ENCODE measurements around the gene NCK2. TPM values are rescaled to one million over a fixed set of nuclear protein-coding genes. Genes with fewer than 3 reads are reported as not detected.
"Not testable (repeated sequence)": the region's sequence is repeated elsewhere in the genome, so short reads cannot be mapped to it uniquely, and the experiment has no call there.

The NCK2 gene
- total RNA-seq, 1 donor from 2014 or later, result 72.4 TPM

DNA sequence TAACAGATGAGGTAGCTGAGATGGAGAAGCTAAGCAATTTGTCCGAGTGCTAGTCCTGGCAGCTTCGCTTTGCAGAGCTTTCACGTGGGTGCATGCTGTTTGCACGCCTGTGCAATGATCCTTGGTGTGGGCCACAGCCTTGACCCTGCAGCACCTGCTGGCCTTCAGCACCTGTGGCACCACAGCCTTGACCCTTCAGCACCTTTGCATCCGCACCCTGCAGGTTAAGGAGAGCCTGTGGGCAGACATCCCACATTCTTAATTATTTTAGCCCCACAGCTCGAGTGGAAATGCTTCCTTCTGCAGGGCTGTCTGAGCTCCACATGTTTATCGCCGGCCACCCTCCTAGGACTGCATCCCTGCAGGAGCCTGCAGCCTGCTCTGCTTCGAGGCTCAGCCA, 19.3 kb downstream of the NCK2 start:
- H3K4me3 Mint-ChIP-seq (ENCODE audit: low read depth), result no peak overlapping the region
- intact Hi-C loops (cut with micrococcal nuclease), result no loop called here
- peaks cover 77% of the 10 kb centered on the region for H3K4me1 Mint-ChIP-seq (ENCODE audit: low read depth)
- peaks cover 69% of the 10 kb centered on the region for H3K36me3 Mint-ChIP-seq (ENCODE audit: low read depth)
- no peaks in the 10 kb centered on the region for H3K27me3 Mint-ChIP-seq (ENCODE audit: low read depth)
- no peak for DNase-seq (ENCODE audit: low spot score)
- peak overlapping the region; percentile 77 for H3K27ac Mint-ChIP-seq
- H3K9me3 Mint-ChIP-seq, result no peaks in the 10 kb centered on the region

DNA sequence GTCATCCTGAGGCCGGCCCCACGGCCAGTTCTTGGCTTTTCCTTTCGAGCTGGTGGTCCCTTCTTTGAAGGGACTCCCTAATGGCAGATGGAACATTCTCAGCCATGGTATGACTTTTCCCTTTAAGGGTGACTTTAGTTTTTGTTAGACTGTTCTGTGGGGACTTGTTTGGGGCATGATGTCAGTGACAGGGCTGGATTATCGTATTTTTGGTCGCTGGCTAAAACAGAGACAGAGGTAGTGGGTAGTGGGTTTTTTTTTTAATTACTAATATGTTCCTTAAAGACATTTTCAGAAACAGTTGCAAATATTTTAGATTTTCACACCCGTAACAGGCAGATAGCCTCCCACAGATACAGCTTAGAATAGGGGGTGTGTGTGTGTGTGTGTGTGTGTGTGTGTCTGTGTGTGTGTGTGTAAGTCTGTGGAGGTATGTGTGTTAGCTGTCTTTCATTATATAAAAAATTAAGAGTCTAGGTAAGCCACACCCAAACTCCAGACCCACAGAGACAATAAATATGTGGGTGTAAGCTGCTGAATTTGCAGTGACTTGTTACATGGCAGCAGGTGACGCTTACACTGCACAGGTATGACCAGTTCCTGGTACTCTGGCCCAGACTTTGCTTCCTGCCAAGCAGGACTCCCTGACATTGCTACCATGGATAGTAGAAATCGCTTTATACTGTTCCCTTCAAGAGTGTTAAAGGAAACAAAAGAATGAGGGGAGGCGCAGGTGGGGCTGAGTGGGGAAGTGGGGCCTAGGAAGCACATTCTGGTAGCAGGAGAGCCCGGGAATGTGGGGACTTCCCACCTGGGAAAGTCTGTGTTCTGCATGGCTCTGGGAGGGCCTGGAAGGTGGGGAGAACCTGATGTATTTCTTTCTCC, 20.9 kb downstream of the NCK2 start:
- Mint-ChIP-seq H3K27me3 (ENCODE audit: low read depth) (no peaks in the 10 kb centered on the region), H3K4me1 (ENCODE audit: low read depth) (peaks cover 79% of the 10 kb centered on the region), H3K4me3 (ENCODE audit: low read depth) (no peak overlapping the region), H3K27ac (peak overlapping the region; percentile 77), H3K9me3 (no peaks in the 10 kb centered on the region), H3K36me3 (ENCODE audit: low read depth) (peaks cover 66% of the 10 kb centered on the region)
- no peak for DNase-seq (ENCODE audit: low spot score)
- intact Hi-C loops (cut with micrococcal nuclease), result no loop called here

DNA sequence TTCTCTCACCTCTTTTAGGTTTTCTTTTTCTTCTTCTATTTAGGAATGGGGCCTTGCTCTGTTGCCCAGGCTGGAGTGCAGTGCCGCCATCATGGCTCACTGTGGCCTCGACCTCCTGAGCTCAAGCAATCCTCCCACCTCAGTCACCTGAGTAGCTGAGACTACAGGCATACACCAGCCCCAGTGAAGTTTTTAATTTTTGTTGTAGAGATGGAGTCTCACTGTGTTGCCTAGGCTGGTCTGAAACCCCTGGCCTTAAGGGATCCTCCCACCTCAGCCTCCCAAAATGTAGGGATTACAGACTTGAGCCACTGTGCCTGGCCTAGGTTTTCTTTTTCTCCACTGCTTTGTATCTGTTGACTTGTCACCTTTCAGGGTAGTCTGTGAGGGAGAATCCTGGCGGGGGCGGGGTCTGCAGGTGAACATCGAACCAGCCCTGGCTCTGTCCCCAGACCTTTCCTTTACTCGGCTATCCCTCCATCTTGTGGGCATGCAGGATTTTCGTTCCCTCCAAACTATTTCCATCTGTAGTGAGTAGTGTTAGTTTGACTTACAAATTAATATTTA, 21.7 kb downstream of the NCK2 start:
- no peak overlapping the region for H3K4me3 Mint-ChIP-seq (ENCODE audit: low read depth)

DNA sequence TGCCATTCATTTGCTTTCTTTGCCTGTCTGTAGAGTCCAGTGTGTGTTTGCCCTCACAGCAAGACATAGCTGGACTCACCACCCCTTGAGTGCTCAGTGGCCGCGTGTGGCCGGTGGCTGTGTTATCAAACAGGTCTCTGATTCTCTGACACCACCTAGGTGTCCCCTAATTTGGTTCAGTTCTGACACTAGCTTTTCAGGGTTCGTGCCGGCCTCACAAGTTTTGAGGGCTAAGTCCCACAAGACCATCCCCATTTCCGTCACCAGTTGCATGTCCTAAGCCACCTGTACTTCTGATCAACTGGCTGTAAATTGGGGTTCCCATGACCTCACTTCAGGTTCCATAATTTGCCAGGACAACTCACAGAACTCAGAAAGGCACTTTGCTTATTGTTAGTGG, 23.5 kb downstream of the NCK2 start:
- no peak overlapping the region for H3K4me3 Mint-ChIP-seq (ENCODE audit: low read depth)
- peak overlapping the region; percentile 91 for H3K27ac Mint-ChIP-seq
- peaks cover 71% of the 10 kb centered on the region for H3K4me1 Mint-ChIP-seq (ENCODE audit: low read depth)
- intact Hi-C loops (cut with micrococcal nuclease), result no loop called here
- H3K27me3 Mint-ChIP-seq (ENCODE audit: low read depth), result no peaks in the 10 kb centered on the region
- peaks cover 60% of the 10 kb centered on the region for H3K36me3 Mint-ChIP-seq (ENCODE audit: low read depth)
- no peaks in the 10 kb centered on the region for H3K9me3 Mint-ChIP-seq
- no peak for DNase-seq (ENCODE audit: low spot score)

More for the DNA sequence above, 21.7 kb downstream of the NCK2 start:
- peaks cover 74% of the 10 kb centered on the region for H3K4me1 Mint-ChIP-seq (ENCODE audit: low read depth)
- H3K9me3 Mint-ChIP-seq, result no peaks in the 10 kb centered on the region
- no peaks in the 10 kb centered on the region for H3K27me3 Mint-ChIP-seq (ENCODE audit: low read depth)
- peaks cover 66% of the 10 kb centered on the region for H3K36me3 Mint-ChIP-seq (ENCODE audit: low read depth)
- peak overlapping the region; percentile 78 for H3K27ac Mint-ChIP-seq
- DNase-seq (ENCODE audit: low spot score), result no peak
- intact Hi-C loops (cut with micrococcal nuclease), result no loop called here

DNA sequence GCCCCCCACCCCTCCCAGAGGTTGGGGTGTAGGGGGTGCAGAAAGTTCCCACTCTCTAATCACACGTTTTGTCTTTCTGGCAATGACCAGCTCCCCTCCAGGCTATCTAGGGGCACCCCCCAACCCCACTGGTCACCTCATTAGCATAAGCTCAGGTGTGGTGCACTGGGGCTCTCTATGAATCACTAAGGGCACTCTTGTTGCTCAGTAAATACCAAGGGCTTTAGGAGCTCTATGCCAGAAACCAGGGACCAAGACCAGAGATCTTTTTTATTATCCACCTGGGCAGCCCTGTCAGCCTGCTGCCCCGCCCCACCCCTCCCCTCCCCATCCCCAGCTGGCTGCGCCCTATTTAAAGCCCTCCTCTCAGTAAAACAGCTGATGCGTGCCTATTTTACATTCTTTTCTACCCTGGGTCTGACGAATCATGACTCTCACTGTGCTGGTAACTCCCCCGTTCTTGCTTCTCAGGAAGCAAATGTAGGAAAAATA, 24.3 kb downstream of the NCK2 start:
- H3K36me3 Mint-ChIP-seq (ENCODE audit: low read depth), result peaks cover 65% of the 10 kb centered on the region
- H3K4me1 Mint-ChIP-seq (ENCODE audit: low read depth), result peaks cover 73% of the 10 kb centered on the region
- no peak for DNase-seq (ENCODE audit: low spot score)
- intact Hi-C loops (cut with micrococcal nuclease), result loop anchor here (1.0 kb wide), 3 partner anchors 21 to 68 kb away; no protein-coding TSS in a partner anchor
- peak overlapping the region; percentile 91 for H3K27ac Mint-ChIP-seq
- peak overlapping the region; percentile 45 for H3K4me3 Mint-ChIP-seq (ENCODE audit: low read depth)
- H3K9me3 Mint-ChIP-seq, result no peaks in the 10 kb centered on the region
- H3K27me3 Mint-ChIP-seq (ENCODE audit: low read depth), result no peaks in the 10 kb centered on the region

DNA sequence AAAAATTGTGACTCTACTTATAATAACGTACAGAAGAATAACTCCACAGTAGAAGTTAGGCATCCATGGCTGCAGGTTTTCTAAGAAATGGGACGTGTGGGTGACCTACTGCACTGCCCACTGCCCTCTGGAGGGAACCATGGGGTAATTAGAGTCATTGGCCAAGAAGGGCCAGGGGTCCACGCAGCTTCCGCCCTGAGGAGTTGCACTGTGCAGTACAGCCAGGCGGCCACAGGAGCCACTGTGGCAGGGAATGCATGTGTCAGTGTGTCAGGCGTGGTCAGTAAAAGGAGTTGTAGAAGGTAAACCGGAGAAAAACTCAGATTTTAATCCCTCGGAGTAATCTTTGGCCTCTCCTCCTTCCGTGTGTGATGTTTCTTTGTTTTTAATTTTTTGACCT, 24.8 kb downstream of the NCK2 start:
- intact Hi-C loops (cut with micrococcal nuclease), result loop anchor here (1.0 kb wide), 3 partner anchors 21 to 68 kb away; no protein-coding TSS in a partner anchor
- H3K4me3 Mint-ChIP-seq (ENCODE audit: low read depth), result peak overlapping the region; percentile 45
- H3K4me1 Mint-ChIP-seq (ENCODE audit: low read depth), result peaks cover 74% of the 10 kb centered on the region
- no peaks in the 10 kb centered on the region for H3K27me3 Mint-ChIP-seq (ENCODE audit: low read depth)
- DNase-seq (ENCODE audit: low spot score), result no peak
- H3K36me3 Mint-ChIP-seq (ENCODE audit: low read depth), result peaks cover 65% of the 10 kb centered on the region
- peak overlapping the region; percentile 91 for H3K27ac Mint-ChIP-seq
- H3K9me3 Mint-ChIP-seq, result no peaks in the 10 kb centered on the region

DNA sequence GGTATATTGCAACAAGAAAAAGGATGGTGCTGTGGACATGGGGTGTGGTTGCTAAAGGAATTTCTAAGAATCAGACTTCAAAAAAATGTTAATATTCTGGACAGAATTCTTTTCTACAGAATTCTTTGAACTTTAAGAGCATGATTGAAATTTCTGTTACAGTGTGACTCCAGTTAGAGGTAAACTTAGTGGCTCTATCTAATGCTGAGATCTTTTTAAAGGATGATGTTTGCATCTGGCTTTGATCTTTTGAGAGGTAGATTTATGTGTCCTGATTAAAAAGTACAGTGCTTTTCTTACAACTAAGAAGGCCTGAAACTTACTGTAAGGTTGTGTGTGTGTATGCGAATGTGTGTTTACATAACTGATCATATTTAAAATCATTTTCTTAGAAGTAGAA, 25.4 kb downstream of the NCK2 start:
- intact Hi-C loops (cut with micrococcal nuclease), result loop anchor here (1.0 kb wide), 1 partner anchor 13 kb away; no protein-coding TSS in a partner anchor
- H3K9me3 Mint-ChIP-seq, result no peaks in the 10 kb centered on the region
- peaks cover 72% of the 10 kb centered on the region for H3K4me1 Mint-ChIP-seq (ENCODE audit: low read depth)
- DNase-seq (ENCODE audit: low spot score), result no peak
- H3K36me3 Mint-ChIP-seq (ENCODE audit: low read depth), result peaks cover 63% of the 10 kb centered on the region
- no peaks in the 10 kb centered on the region for H3K27me3 Mint-ChIP-seq (ENCODE audit: low read depth)
- peak overlapping the region; percentile 19 for H3K4me3 Mint-ChIP-seq (ENCODE audit: low read depth)
- peak overlapping the region; percentile 91 for H3K27ac Mint-ChIP-seq

DNA sequence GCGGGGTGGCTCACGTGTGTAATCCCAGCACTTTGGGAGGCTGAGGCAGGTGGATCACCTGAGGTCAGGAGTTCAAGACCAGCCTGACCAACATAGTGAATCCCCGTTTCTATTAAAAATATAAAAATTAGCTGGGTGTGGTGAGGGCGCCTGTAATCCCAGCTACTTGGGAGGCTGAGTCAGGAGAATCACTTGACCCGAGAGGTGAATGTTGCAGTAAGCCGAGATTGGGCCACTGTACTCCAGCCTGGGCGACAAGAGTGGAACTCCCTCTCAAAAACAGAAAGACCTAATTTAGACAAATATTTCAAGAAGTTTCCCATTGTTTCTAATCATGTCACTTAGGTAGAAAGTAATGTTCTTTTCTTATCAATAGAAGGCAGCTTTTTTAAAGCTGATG, 26.6 kb downstream of the NCK2 start:
- H3K27me3 Mint-ChIP-seq (ENCODE audit: low read depth); H3K4me3 Mint-ChIP-seq (ENCODE audit: low read depth); H3K9me3 Mint-ChIP-seq; DNase-seq (ENCODE audit: low spot score); intact Hi-C loops (cut with micrococcal nuclease): not testable (repeated sequence)
- Mint-ChIP-seq H3K4me1 (ENCODE audit: low read depth) (peaks cover 76% of the 10 kb centered on the region), H3K36me3 (ENCODE audit: low read depth) (peaks cover 60% of the 10 kb centered on the region), H3K27ac (peak overlapping the region; percentile 48)

DNA sequence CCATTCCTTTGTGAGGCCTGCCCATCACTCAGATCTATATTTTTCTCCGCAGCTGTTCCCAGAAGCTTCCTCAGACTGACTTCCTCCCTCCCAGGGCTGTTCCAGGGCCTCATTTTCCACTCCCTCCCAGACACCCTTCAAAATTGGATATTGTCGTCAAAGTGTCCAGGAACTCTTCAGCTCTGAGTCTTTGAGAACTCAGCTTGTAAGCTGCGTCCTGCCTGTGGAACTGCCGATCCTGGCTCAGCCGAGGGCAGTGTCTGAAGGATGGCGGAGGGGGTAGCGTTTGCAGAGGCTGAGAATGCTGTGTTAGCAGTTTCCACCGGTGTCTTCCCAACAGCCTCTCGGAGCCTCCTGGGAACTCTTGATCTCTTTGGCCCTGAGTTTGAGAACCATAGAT, 27.1 kb downstream of the NCK2 start:
- Mint-ChIP-seq H3K9me3 (no peaks in the 10 kb centered on the region), H3K36me3 (ENCODE audit: low read depth) (peaks cover 55% of the 10 kb centered on the region), H3K27ac (peak overlapping the region; percentile 21), H3K27me3 (ENCODE audit: low read depth) (no peaks in the 10 kb centered on the region), H3K4me1 (ENCODE audit: low read depth) (peaks cover 77% of the 10 kb centered on the region), H3K4me3 (ENCODE audit: low read depth) (no peak overlapping the region)
- intact Hi-C loops (cut with micrococcal nuclease), result no loop called here
- DNase-seq (ENCODE audit: low spot score), result no peak

DNA sequence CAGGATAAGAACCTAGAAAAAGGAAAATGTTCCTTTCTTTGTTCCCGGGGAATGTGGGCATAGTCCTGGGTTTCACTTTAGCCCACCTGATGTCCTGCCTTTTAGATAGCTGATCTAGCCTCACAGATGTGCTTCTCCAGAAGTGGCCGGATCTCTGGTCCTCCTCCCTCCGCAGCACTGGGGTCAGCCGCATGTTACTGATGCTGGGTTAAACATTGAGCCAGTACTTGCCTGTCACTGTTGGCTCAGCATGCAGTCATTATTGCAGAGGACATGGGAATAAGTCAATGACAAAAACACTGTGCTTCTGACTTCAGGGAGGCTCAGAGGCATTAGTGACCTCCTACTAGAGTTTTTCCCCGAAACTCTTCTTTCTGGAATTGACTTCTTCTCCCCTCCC, 27.6 kb downstream of the NCK2 start:
- no peaks in the 10 kb centered on the region for H3K27me3 Mint-ChIP-seq (ENCODE audit: low read depth)
- H3K36me3 Mint-ChIP-seq (ENCODE audit: low read depth), result peaks cover 52% of the 10 kb centered on the region
- H3K27ac Mint-ChIP-seq, result peak overlapping the region; percentile 35

DNA sequence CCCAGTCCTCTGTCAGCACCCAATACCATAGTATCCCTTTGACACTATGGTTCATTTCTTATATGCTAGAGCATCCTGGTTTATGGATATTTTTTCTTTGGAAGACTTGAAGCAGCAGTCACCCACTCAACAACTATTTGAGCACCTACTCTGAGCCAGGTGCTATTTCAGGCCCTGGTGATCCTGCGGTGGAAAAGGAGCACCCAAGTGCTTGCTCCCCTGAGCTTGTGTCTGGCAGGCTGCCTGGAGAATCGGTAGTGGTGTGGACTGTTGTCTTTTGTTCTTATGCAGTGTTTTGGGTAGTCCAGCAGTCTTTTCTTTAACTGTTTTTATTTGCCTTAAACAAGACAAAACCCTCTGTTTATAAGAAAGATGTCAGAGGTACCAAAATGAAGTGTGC, 28.9 kb downstream of the NCK2 start:
- peak overlapping the region; percentile 69 for H3K27ac Mint-ChIP-seq
- no peaks in the 10 kb centered on the region for H3K27me3 Mint-ChIP-seq (ENCODE audit: low read depth)
- H3K9me3 Mint-ChIP-seq, result no peaks in the 10 kb centered on the region
- peaks cover 78% of the 10 kb centered on the region for H3K4me1 Mint-ChIP-seq (ENCODE audit: low read depth)
- peaks cover 45% of the 10 kb centered on the region for H3K36me3 Mint-ChIP-seq (ENCODE audit: low read depth)
- H3K4me3 Mint-ChIP-seq (ENCODE audit: low read depth), result no peak overlapping the region
- intact Hi-C loops (cut with micrococcal nuclease), result no loop called here
- no peak for DNase-seq (ENCODE audit: low spot score)

More for the DNA sequence above, 27.6 kb downstream of the NCK2 start:
- no peak for DNase-seq (ENCODE audit: low spot score)
- Mint-ChIP-seq H3K4me3 (ENCODE audit: low read depth) (no peak overlapping the region), H3K9me3 (no peaks in the 10 kb centered on the region), H3K4me1 (ENCODE audit: low read depth) (peaks cover 77% of the 10 kb centered on the region)
- intact Hi-C loops (cut with micrococcal nuclease), result no loop called here

DNA sequence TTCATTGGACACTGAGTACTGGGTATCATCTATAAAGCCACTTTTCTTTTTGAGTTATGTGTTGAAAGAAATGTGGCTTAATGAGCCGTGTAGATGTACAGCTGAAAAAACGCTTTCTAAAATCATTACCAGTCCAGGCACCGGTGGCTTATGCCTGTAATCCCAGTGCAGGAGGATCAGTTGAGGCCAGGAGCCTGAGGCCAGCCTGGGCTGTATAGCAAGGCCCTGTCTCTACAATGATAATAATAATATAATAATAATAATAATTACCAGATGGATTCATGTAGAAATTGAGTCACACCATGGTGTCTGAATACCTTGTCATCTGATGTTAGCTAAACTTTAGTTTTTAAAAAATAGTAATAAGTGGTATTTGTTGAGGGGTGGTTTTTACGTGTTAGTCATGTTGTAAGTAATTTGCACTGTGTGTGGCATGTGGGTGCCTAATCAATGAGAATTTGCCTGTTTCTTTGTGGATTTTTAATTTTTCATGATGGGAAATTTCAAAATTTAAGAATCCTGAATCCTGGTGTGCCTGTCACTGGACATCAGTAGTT, 30.1 kb downstream of the NCK2 start:
- no peaks in the 10 kb centered on the region for H3K9me3 Mint-ChIP-seq
- peaks cover 73% of the 10 kb centered on the region for H3K4me1 Mint-ChIP-seq (ENCODE audit: low read depth)
- peaks cover 39% of the 10 kb centered on the region for H3K36me3 Mint-ChIP-seq (ENCODE audit: low read depth)
- H3K4me3 Mint-ChIP-seq (ENCODE audit: low read depth), result peak overlapping the region; percentile 41
- peak overlapping the region; percentile 78 for H3K27ac Mint-ChIP-seq
- H3K27me3 Mint-ChIP-seq (ENCODE audit: low read depth), result no peaks in the 10 kb centered on the region
- intact Hi-C loops (cut with micrococcal nuclease), result no loop called here
- no peak for DNase-seq (ENCODE audit: low spot score)
